22Rv1 (cell line): ENCODE data around the gene RAB31.

Source experiments
- H3K27ac ChIP-seq: fragments of 450-650 bp; 2 replicates; pipeline ENCODE4 v1.5.1; 2017
- ZFX ChIP-seq: fragments of 450-650 bp; IDR thresholded peaks from 2 replicates; pipeline ENCODE4 v1.6.1; 2017; ENCODE audit warnings: antibody characterized with exemption, borderline replicate concordance
- TF ChIP-seq, protein P1 (sequence below): fragments of 450-650 bp; IDR thresholded peaks from 2 replicates; pipeline ENCODE4 v1.5.1; 2017; ENCODE audit warnings: mild to moderate bottlenecking

Gene RAB31

DNA sequence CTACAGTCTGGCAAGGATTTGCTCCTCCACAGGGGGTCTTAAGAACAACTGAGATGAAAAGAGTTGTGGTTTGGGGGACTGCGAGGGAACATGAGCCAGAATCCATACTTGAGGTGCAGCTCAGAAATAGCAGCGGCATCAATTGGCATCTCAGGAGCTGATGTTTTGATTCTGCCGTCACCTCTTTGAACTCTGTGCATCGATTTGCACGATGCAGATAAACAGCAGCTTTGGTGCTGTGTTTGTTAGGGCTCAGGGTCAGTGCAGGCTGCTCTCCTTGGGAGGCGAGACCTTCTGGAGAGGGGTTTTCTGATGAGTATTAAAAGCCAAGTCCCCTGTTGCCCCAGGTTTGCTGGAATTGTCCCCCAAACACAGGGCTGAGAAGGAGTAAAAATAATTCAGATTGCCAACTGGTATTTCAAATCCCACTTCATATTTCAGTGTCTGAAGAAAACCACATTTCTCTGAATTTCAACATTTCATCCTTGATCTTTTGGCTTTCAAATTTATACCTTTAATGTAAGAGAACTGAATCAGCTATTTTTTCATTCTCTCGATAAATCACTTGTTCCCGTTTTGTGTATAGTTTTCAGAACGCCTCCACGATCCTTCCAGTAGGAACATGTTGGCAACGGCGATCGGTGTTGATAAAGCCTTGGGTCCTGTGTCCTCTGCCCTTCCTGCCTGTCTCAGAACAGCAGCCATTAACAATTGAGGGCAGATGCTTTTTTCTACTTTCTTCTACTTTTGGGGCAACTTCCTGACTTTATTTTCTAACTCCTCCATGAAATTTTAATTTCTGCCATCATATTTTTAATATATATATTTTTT, 65.0 kb downstream of the RAB31 start:
- no peak overlapping the region for H3K27ac ChIP-seq
- no peak for TF ChIP-seq ZFX

DNA sequence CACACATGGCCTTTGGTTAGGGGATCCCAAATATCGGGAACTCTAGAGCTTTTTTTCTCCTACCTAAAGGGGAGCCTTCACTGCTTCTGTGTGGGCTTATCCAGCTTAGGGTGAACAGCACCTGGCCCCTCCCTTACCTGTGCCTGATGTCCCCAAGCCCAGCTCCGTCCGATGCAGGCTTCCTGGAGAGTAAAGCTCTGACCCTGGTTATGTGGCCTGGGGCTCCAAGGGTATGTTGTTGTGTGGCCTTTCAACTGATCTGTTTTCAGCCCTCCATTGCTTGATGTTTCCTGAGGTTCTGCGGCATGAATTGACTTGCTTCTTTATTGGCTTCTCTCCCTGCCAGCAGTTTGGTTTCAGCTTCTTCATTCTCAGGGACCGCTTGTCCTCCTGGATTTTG, 66.0 kb downstream of the RAB31 start:
- TF ChIP-seq, protein P1, sequence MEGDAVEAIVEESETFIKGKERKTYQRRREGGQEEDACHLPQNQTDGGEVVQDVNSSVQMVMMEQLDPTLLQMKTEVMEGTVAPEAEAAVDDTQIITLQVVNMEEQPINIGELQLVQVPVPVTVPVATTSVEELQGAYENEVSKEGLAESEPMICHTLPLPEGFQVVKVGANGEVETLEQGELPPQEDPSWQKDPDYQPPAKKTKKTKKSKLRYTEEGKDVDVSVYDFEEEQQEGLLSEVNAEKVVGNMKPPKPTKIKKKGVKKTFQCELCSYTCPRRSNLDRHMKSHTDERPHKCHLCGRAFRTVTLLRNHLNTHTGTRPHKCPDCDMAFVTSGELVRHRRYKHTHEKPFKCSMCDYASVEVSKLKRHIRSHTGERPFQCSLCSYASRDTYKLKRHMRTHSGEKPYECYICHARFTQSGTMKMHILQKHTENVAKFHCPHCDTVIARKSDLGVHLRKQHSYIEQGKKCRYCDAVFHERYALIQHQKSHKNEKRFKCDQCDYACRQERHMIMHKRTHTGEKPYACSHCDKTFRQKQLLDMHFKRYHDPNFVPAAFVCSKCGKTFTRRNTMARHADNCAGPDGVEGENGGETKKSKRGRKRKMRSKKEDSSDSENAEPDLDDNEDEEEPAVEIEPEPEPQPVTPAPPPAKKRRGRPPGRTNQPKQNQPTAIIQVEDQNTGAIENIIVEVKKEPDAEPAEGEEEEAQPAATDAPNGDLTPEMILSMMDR = no peak
- TF ChIP-seq ZFX = no peak
- no peak overlapping the region for H3K27ac ChIP-seq

DNA sequence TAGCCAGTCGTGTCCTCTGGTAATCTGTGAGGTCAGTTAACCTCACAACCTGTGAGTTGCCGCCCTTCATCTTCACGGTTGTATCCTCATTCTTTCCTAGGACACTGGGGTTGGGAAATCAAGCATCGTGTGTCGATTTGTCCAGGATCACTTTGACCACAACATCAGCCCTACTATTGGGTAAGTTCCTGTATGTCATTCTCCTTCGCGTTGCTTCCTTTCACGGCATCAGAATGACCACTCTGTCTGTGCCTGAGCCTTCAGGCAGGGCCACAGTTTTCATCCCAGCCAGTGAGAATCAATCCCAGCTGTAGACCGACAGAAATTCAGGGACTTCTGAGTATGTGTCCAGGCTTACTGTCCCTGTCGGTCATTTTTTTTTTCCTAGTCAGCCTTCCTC, 67.1 kb downstream of the RAB31 start:
- no peak overlapping the region for H3K27ac ChIP-seq
- TF ChIP-seq, protein P1 = no peak
- TF ChIP-seq ZFX = no peak

DNA sequence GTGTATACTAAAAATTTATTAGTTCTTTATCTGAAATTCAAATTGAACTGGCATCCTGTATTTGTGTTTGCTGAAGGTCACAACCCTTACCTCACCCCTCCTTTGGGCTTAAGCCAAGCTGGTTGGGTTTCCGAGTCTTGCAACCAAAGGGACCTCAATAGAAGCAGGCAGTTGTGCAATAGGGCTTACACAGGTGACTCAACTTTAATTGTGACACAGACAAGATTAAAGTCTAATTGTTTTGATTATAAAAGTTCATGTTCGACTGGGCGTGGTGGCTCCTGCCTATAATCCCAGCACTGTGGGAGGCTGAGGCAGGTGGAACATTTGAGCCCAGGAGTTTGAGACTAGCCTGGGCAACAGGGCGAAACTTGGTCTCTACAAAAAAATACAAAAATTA, 71.5 kb downstream of the RAB31 start:
- no peak for TF ChIP-seq ZFX
- TF ChIP-seq, protein P1 = no peak
- H3K27ac ChIP-seq = no peak overlapping the region

DNA sequence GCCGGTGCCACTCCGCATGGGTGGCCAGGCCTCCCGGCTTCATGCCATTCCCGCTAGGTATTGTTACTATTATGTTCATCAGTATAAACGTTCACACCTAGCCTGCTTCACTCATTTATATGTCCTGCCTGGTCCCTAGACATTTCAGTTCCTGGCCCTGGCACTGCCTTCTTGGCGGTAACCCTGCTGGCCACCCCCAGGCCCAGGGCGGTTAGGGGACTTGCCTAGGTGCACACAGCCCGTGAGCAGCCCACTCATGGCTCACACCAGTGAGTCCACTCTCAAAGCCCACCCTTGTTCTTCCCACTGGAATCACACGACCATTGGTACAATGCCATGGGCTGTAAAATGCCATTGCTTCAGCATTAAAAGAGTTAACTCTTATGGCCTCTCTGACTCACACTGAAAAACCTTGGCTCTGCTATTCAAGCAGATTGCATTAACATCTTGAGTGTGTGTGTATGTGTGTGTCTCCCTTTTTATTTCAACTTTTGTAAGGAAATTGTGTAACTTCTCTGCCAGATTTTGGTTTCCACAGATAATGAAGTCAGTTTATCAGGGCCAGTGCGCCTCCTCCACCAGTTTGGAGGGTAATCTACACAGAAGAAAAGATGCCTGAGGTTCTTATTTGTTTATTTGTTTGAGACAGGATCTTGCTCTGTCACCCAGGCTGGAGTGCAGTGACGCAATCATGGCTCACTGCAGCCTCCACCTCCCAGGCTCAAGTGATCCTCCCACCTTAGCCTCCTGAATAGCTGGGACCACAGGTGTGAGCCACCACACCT, 74.2 kb downstream of the RAB31 start:
- TF ChIP-seq ZFX = no peak
- TF ChIP-seq, protein P1 = no peak

DNA sequence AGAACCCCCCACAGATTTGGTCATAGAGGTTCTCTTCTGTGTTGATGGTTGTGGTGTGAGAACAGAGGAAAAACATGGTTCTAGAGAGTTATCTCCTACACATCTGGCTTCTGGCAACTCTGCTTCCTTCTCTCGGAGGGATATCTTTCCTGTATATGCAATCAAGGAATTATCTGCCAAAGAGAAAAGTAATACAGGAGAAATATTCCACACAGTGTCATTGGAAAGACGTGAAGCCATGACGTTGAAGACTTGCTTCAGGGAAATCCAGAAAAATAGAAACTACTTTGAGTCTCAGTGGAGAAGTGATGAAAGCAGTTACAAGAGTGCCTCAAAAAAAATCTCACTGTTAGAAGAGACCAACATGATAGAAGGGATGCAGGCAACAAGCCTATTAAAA, 78.5 kb downstream of the RAB31 start:
- TF ChIP-seq ZFX = no peak
- TF ChIP-seq, protein P1 = no peak
- no peak overlapping the region for H3K27ac ChIP-seq

More for the DNA sequence above, 74.2 kb downstream of the RAB31 start:
- H3K27ac ChIP-seq = no peak overlapping the region

GRCh38 chr18:9787036-9787435, 78.9 kb downstream of the RAB31 start:
- no peak overlapping the region for H3K27ac ChIP-seq
- TF ChIP-seq ZFX = no peak
- TF ChIP-seq, protein P1 = no peak
